HG03045 (cell line): ENCODE measurements around the gene ATP5PB.

ENCODE experiments used
- ATAC-seq: cut with Tn5 transposase; IDR thresholded peaks from one replicate; pipeline ENCODE4 v1.9.1; 2021; ENCODE audit warnings: mild to moderate bottlenecking, moderate library complexity; ENCODE audit not compliant: unreplicated experiment

The ATP5PB gene

DNA sequence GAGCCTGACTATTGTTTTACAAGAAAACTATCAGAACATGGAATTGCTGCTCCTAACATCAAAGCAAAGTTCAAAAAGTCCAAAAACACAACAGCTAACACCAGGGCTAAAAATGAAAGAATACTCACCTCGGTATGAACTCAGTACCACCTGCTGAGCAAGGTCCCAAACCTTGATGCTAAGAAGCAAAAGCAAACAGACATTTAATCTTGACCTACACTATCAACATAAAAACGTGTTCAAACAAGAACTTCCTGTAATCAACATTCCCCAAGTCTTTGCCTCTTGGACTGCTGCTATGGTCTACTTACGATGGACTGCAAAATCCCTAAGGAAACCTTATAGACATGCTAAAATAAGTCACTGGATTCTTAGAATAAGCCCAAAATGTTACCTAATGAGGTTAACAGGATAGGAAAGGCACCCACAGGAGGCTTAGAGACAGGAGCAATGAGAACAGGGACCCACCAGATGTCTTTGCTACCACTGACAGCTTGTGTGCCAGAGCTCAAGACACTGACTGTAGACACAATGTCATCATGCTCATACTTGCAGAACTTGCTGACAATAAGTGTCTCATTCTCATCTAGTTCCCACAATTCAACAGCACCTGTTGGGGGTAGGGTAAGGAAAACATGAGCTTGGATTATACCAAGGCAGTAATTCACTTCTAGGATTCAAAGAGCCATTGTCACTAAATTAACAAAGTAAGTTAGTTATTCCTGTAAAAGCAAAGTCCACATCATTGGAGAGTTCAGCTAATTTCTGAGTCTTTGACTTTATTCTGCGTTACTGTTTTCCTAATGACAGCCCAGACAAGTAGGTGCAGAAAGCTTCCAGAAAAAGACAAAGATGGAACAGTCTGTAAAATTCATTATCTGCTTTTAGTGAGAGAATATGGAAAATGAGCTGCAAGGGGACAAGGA is 2.0 kb upstream of the ATP5PB start:
- ATAC-seq = no peak

DNA sequence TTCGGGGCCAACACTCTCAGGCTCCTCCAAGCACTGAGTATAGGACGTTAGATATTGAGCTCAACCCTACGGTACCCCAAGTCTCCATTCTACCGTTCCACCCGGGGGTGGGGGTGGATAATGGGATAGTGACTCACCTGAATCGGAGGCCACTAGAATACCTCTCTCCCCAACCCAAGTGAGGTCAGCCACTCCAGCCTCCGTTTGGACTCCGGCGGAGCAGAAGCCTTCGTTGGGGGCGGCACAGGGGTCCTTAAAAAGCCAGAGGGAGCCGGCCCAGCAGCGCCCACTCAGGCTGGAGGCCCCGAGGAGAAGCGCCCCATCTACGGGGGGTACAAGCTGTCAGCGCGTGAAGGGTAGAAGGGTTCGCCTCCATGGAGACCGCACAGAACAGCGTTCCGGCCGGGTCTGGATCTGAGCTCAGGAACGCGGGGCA is 764 bp upstream of the ATP5PB start:
- ATAC-seq = no peak

DNA sequence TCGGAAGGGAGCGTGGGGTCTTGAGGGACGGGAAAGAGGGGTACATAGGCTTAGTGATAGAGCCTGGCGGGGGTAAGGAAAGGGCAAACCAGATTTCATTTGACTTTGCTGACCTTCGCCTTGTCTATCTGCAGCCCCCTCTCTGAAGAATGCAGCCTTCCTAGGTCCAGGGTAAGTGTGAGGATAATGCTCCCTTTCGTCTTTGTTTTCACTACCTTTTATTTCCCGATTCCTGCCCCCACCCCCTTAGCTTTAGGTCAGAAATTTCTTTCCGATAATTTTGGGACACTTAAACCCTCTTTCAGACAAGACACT is 396 bp downstream of the ATP5PB start:
- ATAC-seq = no peak

DNA sequence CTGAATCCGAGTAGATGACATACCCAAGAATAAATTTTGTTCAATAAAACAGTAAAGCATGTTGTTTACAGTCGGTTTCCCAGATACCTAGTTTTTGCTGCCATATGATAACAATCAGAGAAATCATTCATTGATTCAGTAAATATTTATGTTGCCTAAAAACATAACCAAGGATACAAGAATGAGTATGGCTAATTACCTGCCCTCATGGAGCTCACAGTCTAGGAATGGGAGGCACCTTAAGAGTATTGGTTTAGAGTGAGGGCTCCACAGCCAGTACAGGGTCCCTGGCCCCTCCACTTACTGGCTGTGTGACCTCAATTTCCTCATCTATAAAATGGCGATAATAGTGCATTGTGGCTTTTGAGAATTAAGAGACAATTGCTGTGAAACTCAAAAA is 921 bp downstream of the ATP5PB start:
- no peak for ATAC-seq

DNA sequence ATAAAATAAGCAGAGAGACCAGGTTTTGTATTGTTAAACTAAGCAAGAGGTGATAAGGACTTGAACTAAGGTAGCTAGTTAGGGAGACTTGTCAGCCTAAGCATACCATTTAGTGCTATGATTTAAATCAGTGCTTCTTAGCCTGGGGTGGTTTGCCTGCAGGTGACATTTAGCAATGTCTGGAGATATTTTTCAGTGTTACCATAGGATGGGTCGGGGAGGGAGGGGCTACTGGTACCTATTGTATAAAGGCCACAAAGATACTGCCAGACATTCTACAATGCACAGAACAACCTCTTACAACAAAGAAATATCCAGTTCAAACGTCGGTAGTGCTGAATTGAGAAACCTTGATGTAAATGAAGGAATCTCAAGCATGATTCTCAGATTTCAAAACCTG is 3.3 kb downstream of the ATP5PB start:
- no peak for ATAC-seq

DNA sequence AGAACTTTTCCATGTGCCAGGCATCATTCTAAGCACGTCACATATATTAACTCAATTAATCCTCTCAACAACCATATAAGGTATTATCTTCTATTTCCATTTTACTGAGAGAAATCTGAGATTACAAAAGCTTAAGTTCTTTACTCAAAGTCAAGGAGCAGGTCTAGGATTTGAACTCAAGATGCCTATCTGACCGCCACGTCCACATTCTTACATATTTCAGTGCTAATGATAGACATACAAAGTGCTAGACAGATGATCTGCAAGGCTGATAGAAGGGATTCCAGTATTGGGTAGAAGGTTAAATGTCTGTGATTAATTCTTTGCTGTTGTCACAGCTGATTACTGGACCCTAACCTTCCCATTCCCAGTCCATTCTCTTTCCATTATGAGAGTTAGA is 4.4 kb downstream of the ATP5PB start:
- ATAC-seq = no peak

DNA sequence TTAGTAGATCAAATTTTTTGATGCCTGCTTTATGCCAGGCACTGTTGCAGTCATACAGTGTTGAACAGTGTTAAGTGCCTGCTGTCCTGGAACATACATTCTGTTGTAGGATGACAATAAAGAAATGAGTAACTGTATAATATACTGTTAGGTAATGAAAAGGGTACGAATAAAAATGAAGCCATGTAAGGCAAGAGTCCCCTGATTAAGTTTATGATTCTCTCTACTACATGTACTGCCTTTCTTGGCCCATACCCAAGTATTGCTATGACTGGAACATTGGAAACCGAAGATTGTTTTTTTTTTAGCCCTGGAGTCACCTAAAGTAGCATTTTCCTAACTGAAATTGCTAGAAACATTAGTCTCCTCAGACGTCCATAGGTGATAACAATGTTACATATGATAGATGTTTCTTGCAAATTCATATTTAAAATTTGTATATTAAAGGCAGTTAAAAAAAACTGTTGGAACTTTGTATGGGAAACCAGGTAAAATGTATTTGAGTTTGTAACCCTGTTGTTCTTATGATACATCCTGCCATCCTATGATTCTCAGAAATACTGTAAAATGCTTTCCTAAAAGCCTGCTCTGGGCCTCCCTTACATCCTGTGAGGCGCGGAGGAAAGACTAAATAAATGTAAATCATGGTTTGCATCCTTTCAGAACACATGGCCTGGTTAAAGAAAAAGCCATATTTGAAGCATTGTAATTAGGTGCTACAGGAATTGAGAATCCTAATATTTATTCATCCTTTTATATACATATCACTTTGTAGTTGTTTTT is 5.8 kb downstream of the ATP5PB start:
- ATAC-seq = no peak

DNA sequence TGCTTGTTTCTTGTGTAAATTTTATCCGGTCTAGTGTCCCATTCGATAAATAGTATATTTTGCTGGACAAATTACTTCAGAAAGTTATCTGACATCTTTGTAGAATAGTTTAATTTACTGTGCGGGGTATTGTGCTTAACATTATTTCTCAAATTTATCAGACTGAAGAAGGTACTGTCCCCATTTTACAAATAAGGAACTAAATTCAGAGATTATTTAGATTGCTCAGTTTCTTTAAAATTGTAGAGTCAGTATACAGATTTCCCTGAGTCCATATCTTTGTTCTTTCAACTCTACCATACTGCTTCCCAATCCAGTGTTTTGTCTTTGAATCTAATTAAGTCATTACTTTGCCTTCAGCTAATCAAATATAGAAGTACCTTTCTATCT is 6.4 kb downstream of the ATP5PB start:
- ATAC-seq = no peak

DNA sequence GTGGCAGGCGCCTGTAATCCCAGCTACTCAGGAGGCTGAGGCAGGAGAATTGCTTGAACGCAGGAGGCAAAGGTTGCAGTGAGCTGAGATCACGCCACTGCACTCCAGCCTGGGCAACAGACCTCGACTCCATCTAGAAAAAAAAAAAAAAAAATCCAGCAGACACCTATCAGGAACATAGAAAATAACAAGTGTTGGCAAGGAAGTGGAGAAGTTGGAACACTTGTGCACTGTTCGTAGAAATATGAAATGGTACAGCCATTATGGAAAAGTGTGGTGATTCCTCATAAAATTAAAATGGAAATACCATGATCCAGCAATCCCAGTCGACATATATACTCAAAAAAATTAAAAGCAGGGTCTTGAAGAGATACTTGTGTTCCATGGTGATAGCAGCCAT is 12.5 kb downstream of the ATP5PB start:
- ATAC-seq = no peak

DNA sequence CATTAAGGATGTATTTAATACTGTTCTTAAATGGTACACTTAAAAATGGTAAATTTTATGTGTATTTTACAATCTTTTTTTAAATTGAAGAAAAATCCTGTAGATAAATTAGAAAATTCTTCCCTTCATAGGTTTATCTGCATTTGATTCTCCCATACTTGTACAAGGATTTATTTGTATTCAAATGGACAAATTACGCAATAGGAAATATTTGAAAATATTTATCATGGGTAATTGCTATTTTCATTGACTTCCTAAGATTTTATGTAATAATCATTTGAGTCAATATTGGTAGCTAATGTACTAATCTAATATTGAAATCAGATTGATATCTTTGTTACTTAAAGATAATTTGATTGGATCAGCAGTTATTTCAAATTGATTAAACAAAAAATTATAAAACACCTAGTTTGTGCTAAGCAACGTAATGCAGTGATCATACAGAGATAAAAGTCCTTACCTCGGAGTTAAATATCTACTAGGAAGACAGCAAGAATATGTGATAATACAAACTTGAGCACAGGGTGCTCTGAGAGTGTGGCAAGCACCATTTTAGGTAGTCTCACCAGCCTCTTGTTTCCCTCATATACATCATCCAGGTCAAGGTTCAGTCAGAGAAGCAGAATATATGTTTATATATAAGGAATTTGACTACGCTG is 13.2 kb downstream of the ATP5PB start:
- no peak for ATAC-seq

DNA sequence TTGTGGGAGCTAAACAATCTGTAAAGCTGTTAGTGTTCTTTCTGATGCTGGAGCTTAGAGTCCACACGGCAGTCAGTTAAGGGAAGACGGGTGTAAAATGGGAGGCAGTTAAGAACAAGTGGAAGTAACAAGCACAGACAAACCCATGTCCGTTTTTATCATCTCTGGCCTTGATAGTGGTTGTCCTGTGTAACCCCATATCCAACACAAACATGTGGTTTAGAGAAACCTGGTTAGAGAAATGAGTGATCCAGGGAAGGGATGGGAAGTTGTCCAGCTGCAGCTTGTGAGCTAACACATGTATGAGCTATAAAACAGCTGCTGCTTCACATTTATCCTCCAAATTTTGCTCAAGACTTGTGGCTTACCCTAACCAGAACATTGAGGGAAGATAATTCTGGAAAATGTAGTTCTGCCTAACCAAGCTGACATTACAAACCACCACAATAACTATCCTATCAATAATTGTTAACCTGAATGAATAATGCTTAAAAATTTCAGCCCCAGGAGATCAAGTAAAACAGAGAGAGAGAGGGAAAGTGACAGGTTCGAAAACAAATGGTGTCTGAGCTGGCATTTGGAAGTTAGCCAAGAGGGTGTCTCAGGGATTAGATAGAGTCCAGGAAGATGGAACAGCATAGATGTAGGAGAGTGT is 13.9 kb downstream of the ATP5PB start:
- ATAC-seq = no peak

DNA sequence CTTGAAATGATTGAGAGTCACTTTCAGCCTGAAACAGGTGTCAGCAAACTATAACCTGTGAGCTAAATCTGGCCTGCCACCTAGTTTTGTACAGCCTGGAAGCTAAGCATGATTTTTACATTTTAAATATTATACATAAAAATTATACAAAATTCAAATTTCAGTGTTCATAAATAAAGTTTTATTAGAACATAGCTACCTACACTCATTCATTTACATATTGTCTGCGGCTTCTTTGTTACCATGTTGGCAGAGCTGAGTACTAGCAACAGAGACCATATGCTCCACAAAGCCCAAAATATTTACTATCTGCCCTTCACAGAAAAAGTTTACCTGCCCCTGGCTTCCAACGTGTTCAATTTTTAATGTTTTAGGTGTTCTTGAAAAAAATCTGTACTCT is 16.5 kb downstream of the ATP5PB start:
- no peak for ATAC-seq

DNA sequence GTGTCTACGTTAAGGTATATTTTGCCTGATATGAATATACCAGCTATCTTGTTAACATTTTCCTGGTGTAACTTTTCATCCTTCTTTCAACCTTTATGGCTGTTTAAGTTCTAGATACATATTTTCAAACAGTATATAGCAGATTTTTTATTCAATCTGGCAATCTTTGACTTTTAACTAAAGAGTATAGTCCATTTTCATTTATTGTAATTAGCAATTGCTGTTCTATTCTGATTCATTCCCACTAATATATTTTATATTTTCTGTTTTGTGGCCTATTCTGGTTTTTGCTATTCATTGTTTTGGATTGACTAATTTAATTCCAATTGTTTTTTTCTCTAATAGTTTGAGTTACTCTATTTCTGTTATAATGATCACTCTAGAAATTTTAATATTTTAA is 17.2 kb downstream of the ATP5PB start:
- ATAC-seq = no peak

DNA sequence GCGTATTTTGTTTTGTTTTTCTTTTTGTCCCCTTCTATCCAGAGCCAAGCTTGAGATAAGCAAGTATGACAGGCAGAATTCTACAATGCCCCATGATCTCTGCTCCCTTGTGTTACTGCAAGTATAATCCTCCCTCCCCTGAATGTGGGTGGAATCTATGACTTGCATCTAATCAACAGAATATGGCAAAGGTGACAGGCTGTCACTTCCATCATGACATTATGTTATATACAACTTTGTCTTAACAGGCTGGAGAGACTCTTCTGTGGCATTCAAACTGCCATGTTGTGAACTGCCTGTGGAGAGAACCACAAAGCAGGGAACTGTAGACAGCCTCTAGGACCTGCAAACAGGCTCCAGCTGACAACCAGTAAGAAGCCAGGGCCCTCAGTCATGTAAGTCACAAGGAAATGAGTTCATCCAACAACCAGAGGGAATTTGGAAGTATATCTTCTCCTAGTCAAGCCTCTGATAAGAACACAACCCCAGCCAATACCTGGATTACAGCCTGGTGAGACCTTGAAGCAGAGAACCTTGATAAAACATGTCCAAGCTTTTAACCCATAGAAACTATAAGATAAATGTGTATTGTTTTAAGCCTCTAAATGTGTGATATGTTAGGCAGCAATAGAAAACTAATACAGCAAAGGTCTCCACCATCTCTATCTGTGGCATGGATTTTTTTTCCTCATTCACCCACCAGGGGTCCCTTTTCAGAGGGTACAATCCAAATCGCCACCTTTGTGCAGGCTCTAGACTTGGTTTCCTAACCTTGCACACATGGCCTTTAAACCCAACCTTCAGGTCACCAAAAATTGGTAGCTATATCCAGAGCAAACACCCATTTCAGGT is 18.8 kb downstream of the ATP5PB start:
- ATAC-seq = no peak

DNA sequence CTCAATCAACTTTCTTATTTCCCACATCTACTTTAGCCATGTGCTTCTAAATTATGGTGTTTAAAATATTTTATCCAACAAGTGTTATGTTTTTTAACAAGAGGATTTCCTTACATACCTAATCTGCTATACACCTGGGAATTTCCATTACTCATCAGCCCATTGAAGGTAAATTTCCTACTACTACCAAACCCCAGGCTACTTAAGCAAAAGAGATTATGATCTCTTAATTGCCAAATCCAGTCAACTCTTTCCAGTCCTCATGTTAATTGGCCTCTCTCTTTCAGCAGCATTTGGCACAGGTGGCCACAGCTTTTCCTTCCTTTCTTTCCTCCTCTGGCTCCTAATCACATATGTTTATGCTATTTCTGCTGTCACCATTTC is 19.4 kb downstream of the ATP5PB start:
- no peak for ATAC-seq

DNA sequence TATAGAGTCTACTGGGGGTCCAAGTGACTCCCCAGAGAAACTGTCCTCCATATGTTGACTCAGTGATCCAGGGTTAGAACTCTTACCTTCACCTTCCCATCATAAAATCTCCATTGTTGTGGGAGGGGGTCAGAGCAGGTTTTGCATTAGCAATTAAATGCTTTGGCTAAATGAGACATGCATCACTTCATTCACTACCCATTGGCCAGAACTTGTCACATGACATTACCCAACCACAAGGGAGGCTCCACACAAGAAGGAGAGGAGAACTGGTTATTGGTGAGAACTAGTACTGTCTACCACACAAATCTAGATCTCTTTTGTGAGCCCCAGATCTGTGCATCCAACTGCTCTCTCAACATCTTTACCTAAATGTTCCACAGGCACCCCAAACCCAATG is 20.3 kb downstream of the ATP5PB start:
- no peak for ATAC-seq

DNA sequence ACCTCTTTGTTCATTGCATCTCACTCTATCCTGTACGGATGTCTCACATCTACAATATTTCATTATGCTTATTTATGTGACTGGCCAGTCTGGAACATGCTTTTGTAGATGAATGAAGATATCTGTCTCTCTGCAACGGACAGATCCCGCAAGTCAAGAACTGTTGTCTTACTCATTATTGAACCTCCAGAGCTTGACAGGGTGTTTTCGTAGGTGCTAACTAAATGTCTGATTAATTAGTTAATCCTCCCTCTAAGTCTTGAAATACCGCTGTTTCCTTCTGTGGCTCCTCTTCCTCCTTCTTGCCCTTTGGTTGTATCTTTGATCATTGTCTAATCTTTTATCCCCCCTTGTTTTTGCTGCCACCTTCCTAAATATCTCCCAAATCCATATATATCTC is 21.3 kb downstream of the ATP5PB start:
- ATAC-seq = no peak

DNA sequence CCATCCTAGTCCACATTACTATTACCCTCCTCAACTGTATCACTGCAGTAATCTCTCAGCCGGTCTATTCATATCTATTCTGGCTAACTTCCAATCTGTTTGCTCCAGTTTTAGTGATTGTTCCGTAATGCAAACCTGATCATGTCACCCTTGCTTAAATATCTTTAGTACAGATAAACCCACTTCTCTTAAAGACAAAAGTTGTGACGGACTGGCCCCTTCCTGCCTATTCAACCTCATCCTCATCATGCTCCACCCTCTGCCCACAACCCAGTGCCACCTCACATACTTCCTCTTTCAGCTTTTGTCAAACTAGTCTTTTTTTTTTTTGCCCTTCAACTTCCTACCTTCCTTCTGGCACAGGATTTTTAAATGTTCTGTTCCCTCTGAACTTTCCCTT is 21.7 kb downstream of the ATP5PB start:
- ATAC-seq = no peak

DNA sequence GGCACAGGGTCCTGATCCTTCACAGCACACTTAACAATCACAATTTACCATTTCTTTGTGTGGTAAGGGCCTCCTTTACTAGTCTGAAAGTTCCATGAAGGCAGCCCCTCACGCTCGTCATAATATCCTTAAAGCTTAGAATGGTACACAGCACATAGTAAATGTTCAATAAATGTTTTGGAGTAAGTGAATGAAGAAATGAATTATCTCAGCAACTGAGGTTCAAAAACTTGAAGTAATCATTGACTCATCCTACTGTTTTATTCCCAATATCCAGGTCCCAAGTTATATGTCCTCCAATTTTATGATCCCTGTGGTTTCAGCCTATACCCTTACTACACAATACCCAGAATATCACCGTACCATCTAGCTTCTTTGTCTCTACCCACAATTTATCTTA is 22.3 kb downstream of the ATP5PB start:
- no peak for ATAC-seq

DNA sequence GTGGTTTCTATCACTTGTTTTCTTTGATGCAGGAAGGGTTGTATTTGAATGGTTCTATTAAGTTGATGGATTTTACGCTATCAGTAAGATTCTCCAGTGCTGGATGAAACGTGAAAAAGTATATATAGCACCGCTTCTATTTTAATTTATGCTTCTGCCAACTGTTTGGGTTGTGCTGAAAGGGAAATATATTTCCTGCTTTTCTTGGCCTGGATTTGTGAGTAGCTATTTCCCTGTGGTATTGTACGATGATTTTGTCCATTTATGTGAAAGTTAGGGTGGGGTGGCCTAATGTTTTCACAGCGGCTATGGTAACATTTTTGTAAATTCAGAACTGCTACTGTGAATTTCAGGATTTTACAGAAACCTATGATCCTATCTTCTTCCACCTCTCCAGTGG is 24.8 kb downstream of the ATP5PB start:
- no peak for ATAC-seq
